Fibroblast of pulmonary artery (primary cell): ENCODE results near the gene SLC25A47.

ENCODE experiments used
- DNase-seq: peaks from one replicate; pipeline ENCODE4 v3.0.0-alpha.2; 2010; ENCODE audit warnings: low read depth
- H3K4me3 ChIP-seq: replicated peaks from 2 replicates; pipeline ENCODE4 v1.5.1; 2011; ENCODE audit warnings: low read depth, mild to moderate bottlenecking, control low read depth, low read length, moderate library complexity
- CTCF ChIP-seq: IDR thresholded peaks from 2 replicates; pipeline ENCODE4 v1.5.1; 2011; ENCODE audit warnings: mild to moderate bottlenecking, control low read depth, low read length, inconsistent platforms; ENCODE audit errors: missing control alignments

The SLC25A47 gene

DNA sequence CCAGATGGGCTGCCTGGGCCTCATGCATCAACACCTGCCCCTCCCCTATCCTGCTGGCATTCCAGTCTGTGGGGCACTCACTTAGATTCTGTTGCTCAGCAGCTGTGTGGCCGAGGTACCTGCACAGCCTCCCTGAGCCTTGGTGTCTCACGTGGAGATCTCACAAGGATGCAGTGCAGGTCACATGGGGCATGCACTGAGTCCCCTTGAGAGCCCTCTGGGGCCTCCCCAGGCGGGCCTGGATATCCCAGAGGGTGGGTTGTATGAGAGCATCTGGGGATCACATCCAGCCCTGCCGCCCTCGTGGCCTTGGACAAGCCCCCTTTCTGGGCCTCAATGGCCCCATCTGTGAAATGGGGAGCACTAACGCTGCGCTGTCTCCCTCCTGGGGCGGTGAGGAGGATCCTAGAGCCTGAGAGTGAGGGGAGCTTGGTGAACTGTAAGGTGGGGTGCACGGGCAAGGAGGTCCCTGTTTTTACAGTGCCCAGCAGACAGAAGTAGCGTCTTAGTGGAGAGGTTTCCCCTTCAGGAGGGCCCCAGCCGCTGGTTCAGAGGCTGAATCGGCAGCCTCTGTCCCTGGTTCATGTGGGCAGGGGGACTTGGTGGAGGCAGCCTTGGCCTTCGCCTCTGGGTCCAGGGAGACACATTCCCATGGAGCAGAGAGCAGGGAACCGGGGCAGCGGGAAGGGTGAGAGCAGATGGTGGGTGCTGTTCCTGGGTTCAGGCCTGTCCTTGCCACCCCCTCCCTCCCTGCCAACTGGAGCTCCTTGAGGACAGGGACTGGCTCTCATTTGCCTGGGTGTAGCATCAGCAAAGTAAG is 791 bp upstream of the SLC25A47 start:
- no peak for TF ChIP-seq CTCF
- H3K4me3 ChIP-seq, result no peak overlapping the region
- DNase-seq, result no peak

GRCh38 chr14:100323942-100324307 is 786 bp downstream of the SLC25A47 start:
- TF ChIP-seq CTCF, result no peak
- no peak overlapping the region for H3K4me3 ChIP-seq
- DNase-seq, result no peak

- DNase-seq, result no peak
- TF ChIP-seq CTCF, result no peak
- no peak overlapping the region for H3K4me3 ChIP-seq
Observed at GRCh38 chr14:100325231-100325632, 2.1 kb downstream of the SLC25A47 start.

DNA sequence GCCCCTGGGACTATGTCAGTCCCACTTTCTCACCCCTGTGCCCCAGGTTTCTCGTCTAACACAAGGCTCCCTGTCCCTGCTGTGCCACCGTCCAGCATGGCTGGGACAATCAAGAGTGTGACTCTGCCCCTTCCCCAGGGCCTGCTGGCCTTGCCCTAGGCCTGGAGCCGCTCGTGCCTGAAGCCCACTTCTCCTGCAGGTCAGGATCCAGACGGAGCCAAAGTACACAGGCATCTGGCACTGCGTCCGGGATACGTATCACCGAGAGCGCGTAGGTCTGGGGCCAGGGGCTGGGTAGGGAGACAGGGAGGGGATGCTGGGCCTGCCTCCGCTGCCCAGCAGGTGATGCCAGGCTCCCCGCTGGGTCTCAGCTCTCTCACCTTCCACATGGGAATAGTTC is 2.8 kb downstream of the SLC25A47 start:
- no peak for DNase-seq
- TF ChIP-seq CTCF, result no peak
- H3K4me3 ChIP-seq, result no peak overlapping the region

GRCh38 chr14:100327128-100327527 is 4.0 kb downstream of the SLC25A47 start:
- no peak for TF ChIP-seq CTCF
- H3K4me3 ChIP-seq, result no peak overlapping the region
- DNase-seq, result no peak

- TF ChIP-seq CTCF, result no peak
- no peak overlapping the region for H3K4me3 ChIP-seq
- no peak for DNase-seq
Observed at GRCh38 chr14:100328495-100329163, 5.5 kb downstream of the SLC25A47 start.
